HG02623 (cell line): Measurements from ENCODE around the gene ADRB1.

Experiments used
- ATAC-seq: cut with Tn5 transposase; IDR thresholded peaks from one replicate; pipeline ENCODE4 v1.9.1; 2021; ENCODE audit warnings: moderate library complexity; ENCODE audit not compliant: unreplicated experiment

Gene ADRB1

DNA sequence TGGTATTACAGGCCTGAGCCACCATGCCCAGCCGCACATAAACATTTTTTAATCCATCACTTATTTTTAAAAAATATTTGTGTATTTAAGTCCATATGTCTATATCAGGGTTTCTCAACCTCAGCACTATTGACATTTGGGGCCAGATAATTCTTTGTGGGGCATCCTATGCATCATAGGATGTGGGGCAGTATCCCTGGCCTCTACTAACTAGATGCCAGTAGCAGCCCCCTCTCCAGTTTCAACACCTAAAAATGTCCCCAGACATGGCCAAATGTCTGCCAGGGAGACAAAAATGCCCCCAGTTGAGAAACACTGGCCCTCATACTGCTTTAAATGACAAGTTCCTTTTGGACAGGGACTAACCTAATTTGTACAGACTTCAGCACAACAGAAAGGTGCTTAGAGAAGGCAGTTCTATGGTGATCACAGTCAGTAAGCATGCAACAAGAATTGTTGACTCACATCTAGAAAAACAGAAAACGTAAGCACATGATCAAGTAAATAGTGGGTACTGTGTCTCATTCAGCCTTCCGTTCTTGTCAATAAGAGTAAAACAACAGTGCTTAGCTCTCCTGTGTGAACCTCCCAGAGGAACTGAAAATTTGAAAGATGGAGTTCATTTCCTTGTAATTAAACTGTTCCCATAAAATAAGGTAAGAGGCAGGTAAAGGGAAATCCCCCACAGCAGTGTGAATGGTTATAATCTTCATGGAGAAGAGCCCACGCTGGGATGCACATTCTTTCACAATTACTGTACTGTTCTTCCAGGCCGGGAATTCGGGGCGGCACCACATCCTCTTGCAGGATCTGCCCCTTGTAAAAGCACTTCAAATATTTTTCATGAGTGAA, 17.3 kb upstream of the ADRB1 start:
- no peak for ATAC-seq

- no peak for ATAC-seq
These were observed 16.6 kb upstream of the ADRB1 start for GRCh38 chr10:114027041-114027394.

- no peak for ATAC-seq
These were observed 15.7 kb upstream of the ADRB1 start for GRCh38 chr10:114027951-114028350.

DNA sequence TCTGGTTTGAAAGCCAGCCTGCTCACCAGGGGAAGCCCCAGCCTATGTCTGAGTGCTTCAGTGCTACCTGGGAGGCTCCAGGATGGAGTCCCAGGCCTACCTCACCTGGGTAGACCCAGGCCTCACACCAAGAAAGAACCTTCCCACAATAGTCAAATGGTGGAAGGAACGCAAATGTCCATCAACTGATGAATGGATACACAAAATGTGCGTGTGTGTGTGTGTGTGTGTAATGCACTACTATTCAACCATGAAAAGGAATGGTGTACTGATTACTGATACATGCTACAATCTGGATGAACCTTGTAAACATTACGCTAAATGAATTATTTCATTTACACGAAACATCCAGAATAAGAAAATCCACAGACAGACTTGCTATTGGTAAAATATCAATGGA, 15.2 kb upstream of the ADRB1 start:
- ATAC-seq, result no peak

- ATAC-seq, result no peak
These were observed 14.0 kb upstream of the ADRB1 start for GRCh38 chr10:114029655-114030054.

- no peak for ATAC-seq
These were observed 13.5 kb upstream of the ADRB1 start for GRCh38 chr10:114030140-114030539.

GRCh38 chr10:114031073-114031972, 12.3 kb upstream of the ADRB1 start:
- no peak for ATAC-seq

GRCh38 chr10:114033566-114033965, 10.1 kb upstream of the ADRB1 start:
- no peak for ATAC-seq

- no peak for ATAC-seq
These were observed 8.6 kb upstream of the ADRB1 start for GRCh38 chr10:114034923-114035645.

GRCh38 chr10:114035791-114036190, 7.9 kb upstream of the ADRB1 start:
- no peak for ATAC-seq

DNA sequence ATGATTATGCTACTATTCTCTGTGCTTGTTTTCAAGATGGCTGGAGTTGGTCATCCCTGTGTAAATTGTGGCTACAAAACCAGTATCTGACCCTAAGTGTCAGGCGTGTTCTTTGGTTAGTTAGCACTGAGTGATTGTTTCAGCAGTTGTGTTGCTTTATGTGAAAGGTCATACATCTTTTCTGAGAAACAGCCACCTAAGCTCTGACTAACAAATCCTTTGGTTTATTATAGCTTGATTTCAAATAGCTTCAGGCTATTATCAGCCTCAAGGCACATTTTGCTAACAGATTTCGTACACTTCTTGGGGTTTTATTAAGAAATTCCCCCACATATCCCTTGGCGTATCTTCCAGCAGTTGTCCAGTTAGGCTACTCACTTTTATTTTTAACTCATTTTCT, 4.8 kb upstream of the ADRB1 start:
- ATAC-seq, result no peak

DNA sequence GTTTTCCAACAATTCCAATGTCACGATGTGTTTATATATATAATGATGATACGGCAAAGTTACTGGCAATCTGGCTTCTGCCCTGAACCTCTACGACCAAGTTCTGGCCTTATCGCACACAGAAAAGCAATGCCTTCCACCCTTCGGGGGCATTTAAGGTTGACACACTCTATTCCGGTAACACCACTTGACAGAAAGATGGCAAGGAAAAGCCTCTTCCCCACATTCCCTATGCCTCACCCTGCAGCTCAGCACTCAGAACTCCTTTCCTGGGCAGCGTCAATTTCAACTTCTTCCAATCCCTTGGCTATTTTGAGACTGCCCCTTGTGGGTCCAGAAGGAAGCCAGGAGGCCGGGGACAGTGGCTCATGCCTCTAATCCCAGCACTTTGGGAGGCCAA, 2.5 kb upstream of the ADRB1 start:
- no peak for ATAC-seq

GRCh38 chr10:114042895-114043531, 653 bp upstream of the ADRB1 start:
- no peak for ATAC-seq

DNA sequence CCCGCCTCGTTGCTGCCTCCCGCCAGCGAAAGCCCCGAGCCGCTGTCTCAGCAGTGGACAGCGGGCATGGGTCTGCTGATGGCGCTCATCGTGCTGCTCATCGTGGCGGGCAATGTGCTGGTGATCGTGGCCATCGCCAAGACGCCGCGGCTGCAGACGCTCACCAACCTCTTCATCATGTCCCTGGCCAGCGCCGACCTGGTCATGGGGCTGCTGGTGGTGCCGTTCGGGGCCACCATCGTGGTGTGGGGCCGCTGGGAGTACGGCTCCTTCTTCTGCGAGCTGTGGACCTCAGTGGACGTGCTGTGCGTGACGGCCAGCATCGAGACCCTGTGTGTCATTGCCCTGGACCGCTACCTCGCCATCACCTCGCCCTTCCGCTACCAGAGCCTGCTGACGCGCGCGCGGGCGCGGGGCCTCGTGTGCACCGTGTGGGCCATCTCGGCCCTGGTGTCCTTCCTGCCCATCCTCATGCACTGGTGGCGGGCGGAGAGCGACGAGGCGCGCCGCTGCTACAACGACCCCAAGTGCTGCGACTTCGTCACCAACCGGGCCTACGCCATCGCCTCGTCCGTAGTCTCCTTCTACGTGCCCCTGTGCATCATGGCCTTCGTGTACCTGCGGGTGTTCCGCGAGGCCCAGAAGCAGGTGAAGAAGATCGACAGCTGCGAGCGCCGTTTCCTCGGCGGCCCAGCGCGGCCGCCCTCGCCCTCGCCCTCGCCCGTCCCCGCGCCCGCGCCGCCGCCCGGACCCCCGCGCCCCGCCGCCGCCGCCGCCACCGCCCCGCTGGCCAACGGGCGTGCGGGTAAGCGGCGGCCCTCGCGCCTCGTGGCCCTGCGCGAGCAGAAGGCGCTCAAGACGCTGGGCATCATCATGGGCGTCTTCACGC, 825 bp downstream of the ADRB1 start:
- ATAC-seq, result no peak

- no peak for ATAC-seq
These were observed 1.7 kb downstream of the ADRB1 start for GRCh38 chr10:114045136-114046086.

DNA sequence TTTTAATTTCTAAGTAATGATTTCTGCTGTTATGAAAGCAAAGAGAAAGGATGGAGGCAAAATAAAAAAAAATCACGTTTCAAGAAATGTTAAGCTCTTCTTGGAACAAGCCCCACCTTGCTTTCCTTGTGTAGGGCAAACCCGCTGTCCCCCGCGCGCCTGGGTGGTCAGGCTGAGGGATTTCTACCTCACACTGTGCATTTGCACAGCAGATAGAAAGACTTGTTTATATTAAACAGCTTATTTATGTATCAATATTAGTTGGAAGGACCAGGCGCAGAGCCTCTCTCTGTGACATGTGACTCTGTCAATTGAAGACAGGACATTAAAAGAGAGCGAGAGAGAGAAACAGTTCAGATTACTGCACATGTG, 2.4 kb downstream of the ADRB1 start:
- ATAC-seq, result no peak

DNA sequence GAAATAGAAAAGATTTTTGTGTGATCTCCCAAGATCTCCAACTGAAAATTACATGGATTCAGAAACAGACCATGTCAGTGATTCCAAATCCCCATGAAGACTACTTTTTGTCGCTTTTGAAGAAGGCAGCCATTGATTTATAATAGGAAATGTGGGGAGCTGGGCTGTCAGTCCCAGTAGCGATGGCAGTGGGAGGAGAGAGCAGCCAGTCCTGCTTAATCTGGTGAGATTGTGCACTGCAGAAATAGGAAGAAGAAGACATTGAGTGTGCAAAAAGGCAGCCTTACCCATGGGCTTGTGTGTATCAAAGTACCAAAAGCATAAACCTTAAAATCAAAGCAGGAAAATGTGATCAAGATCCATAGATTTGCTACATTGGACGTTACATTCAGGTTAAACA, 4.8 kb downstream of the ADRB1 start:
- no peak for ATAC-seq

- ATAC-seq, result no peak
These were observed 8.0 kb downstream of the ADRB1 start for GRCh38 chr10:114051714-114052113.

DNA sequence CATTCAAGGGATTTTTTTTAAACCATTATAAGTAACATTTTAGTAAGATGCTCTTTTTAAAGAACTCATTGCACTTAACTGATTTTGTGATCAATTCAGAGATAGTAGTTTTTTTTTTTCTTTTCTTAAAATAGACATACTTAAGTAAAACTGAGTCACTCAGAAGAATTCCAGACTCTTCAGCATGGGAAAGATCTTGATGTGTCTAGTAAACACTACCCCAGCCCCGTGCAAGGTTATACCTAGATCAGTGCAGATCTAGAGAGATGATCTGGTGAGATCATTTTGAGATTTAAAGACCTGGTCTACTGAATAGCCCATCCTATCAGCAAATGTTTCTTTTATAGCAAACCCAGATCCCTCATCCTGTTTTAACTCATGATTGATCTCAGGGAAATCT, 8.6 kb downstream of the ADRB1 start:
- no peak for ATAC-seq
